Cardiac muscle cell (in vitro differentiated cells and primary cell): ENCODE measurements around the gene CCNYL1. TPM values are rescaled to one million over a fixed set of nuclear protein-coding genes. Genes with fewer than 3 reads are reported as not detected.

Source experiments
- DNase-seq, 2 donors: peaks; one replicate each; pipeline versions ENCODE4 v3.0.0 to v3.0.0-alpha.2; 2010 to 2017; ENCODE audit warnings: low read depth in 1 of 2, low spot score in 1 of 2
- H3K27ac ChIP-seq: fragments of 200-600 bp; sonication (generic); 2 replicates; pipeline ENCODE4 v1.5.1; 2016
- H3K27me3 ChIP-seq: fragments of 200-600 bp; sonication (generic); 2 replicates; pipeline ENCODE4 v1.6.0; 2016; ENCODE audit warnings: control low read depth
- H3K36me3 ChIP-seq: fragments of 200-600 bp; sonication (generic); 2 replicates; pipeline ENCODE4 v1.5.1; 2016; ENCODE audit warnings: control low read depth
- H3K4me1 ChIP-seq: fragments of 200-600 bp; sonication (generic); 2 replicates; pipeline ENCODE4 v1.8.1; 2017; ENCODE audit warnings: low read depth, mild to moderate bottlenecking, mixed run types
- H3K4me3 ChIP-seq: fragments of 200-600 bp; sonication (generic); 2 replicates; pipeline ENCODE4 v1.5.1; 2016; ENCODE audit warnings: mild to moderate bottlenecking
- H3K9me3 ChIP-seq: fragments of 200-600 bp; sonication (generic); 2 replicates; pipeline ENCODE4 v1.5.1; 2017; ENCODE audit warnings: low read depth, mild to moderate bottlenecking, control low read depth
- CTCF ChIP-seq: IDR thresholded peaks from 2 replicates; pipeline ENCODE4 v1.5.1; 2012; ENCODE audit warnings: low read depth, mild to moderate bottlenecking, low read length
- polyA plus RNA-seq: library from polyadenylated mRNA; unstranded; fragments of >200 nt; fragmentation: Nextera tagmentation; extraction: Ambion mirVana; gene quantifications from 2 replicates; pipeline ENCODE4 v1.2.1, GENCODE V29; 2016
- total RNA-seq: library from RNA; depleted of rRNA; stranded (reverse); fragments of >200 nt; gene quantifications from 2 replicates; pipeline ENCODE4 v1.2.3, GENCODE V29; 2016

Gene CCNYL1
- total and polyA plus RNA-seq, 2 experiments from 2014 or later, result 6.8 to 7.4 TPM

DNA sequence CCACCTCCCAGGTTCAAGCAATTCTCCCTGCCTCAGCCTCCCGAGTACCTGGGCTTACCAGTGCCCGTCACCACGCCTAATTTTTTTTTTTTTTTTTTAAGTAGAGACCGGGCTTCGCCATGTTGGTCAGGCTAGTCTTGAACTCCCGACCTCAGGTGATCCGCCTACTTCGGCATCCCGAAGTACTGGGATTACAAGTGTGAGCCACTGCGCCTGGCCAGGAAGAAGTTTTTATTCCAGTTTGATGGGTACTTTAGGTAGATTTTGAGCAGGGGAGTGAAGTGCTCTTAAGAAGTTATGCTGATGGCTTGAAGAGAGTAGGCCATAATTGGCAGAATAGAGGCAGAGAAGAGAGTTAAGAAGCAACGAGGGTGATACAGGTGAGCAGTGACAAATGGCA, 33.0 kb downstream of the CCNYL1 start:
- no peaks in the 10 kb centered on the region for H3K27me3 ChIP-seq
- no peaks in the 10 kb centered on the region for H3K4me1 ChIP-seq
- H3K36me3 ChIP-seq, result peaks cover 4% of the 10 kb centered on the region
- H3K9me3 ChIP-seq, result no peaks in the 10 kb centered on the region
- no peak overlapping the region for H3K27ac ChIP-seq
- no peak overlapping the region for H3K4me3 ChIP-seq
- DNase-seq, result no peak
- no peak for TF ChIP-seq CTCF

DNA sequence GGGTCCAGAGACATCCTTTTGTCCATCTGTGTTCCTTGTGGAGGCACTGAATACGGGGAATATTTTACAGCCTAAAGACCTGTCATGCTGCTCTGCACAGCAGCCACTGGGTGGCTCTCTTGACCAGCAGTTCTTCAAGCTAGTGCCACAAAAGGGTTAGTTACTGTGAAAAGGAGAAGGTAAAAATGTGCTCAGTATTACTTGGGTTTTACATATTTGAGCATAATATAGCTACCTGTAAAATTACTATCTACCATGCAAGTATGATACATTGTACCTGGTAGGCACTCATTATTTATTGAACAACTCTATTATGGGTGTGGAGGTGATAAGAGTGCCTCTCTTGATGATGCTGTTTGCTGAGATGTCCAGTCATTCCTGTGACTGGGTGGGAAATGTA, 34.7 kb downstream of the CCNYL1 start:
- Histone ChIP-seq H3K4me1 (no peaks in the 10 kb centered on the region), H3K27me3 (no peaks in the 10 kb centered on the region), H3K9me3 (no peaks in the 10 kb centered on the region), H3K27ac (no peak overlapping the region), H3K36me3 (peaks cover 4% of the 10 kb centered on the region), H3K4me3 (no peak overlapping the region)
- peak; percentile 93 for TF ChIP-seq CTCF
- peak; percentile 78 to 82 for DNase-seq

GRCh38 chr2:207747653-207748560, 36.5 kb downstream of the CCNYL1 start:
- no peak for DNase-seq
- no peak for TF ChIP-seq CTCF
- Histone ChIP-seq H3K27me3 (no peaks in the 10 kb centered on the region), H3K27ac (no peak overlapping the region), H3K4me1 (no peaks in the 10 kb centered on the region), H3K4me3 (no peak overlapping the region), H3K36me3 (no peaks in the 10 kb centered on the region), H3K9me3 (no peaks in the 10 kb centered on the region)

GRCh38 chr2:207748993-207749392, 37.6 kb downstream of the CCNYL1 start:
- no peak overlapping the region for H3K27ac ChIP-seq
- DNase-seq, result no peak
- H3K36me3 ChIP-seq, result no peaks in the 10 kb centered on the region
- no peaks in the 10 kb centered on the region for H3K4me1 ChIP-seq
- no peak overlapping the region for H3K4me3 ChIP-seq
- TF ChIP-seq CTCF, result no peak
- H3K9me3 ChIP-seq, result no peaks in the 10 kb centered on the region
- no peaks in the 10 kb centered on the region for H3K27me3 ChIP-seq

DNA sequence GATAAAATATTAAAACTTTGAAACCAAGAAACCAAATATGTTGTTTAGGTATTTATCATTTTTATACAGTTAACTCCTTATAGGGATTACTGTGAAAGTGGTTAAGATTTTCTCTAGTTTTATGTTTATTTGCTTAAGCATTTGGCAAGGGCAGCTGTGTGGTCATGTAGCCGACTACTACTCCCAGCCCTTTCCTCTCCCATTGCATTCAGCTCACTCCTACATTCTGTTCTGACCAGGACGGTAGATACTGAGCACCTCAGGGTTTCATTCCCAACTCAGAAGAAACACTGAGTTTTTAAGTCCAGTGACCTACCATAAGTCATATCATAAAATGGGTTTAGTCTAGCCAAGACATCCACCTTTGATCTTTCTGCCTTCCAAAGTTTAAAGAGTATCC, 38.4 kb downstream of the CCNYL1 start:
- no peak for TF ChIP-seq CTCF
- Histone ChIP-seq H3K4me3 (no peak overlapping the region), H3K27me3 (no peaks in the 10 kb centered on the region), H3K36me3 (no peaks in the 10 kb centered on the region), H3K9me3 (no peaks in the 10 kb centered on the region), H3K27ac (no peak overlapping the region), H3K4me1 (no peaks in the 10 kb centered on the region)
- no peak for DNase-seq
